ENCODE data around the gene LAMTOR3. TPM values are rescaled to one million over a fixed set of nuclear protein-coding genes. Genes with fewer than 3 reads are reported as not detected.

The LAMTOR3 gene
- total RNA-seq, 4 donors from 2014 or later: 36.0 to 61.0 (median 49.9) TPM

GRCh38 chr4:99885063-99885664 lies 9.1 kb downstream of the LAMTOR3 start:
- 68 to 72% methylated on average over 2 of the region's 2 CpGs for WGBS, 2 donors
- Histone ChIP-seq H3K4me1 (peaks cover 0 to 20% (median 0%) of the 10 kb centered on the region in 3 donors), H3K27me3 (no peaks in the 10 kb centered on the region), H3K9me3 (no peaks in the 10 kb centered on the region), H3K4me3 (no peak overlapping the region), H3K36me3 (peaks cover 0 to 82% (median 11%) of the 10 kb centered on the region in 3 donors), H3K27ac (no peak overlapping the region)
- TF ChIP-seq POLR2A (IDR thresholded peaks at IDR 0.05) (no peak), CTCF (IDR thresholded peaks at IDR 0.05) (peak in 4 of 6 experiments; percentile 39 to 67 (median 48))
- no peak for DNase-seq
- intact Hi-C loops (cut with DNase I): no loop called here

GRCh38 chr4:99879458-99879857 lies 14.8 kb downstream of the LAMTOR3 start:
- TF ChIP-seq POLR2A (IDR thresholded peaks at IDR 0.05): no peak
- TF ChIP-seq CTCF (IDR thresholded peaks at IDR 0.05): no peak

GRCh38 chr4:99878604-99879003 lies 15.6 kb downstream of the LAMTOR3 start:
- H3K4me3 ChIP-seq: no peak overlapping the region
- no peaks in the 10 kb centered on the region for H3K9me3 ChIP-seq
- TF ChIP-seq CTCF (IDR thresholded peaks at IDR 0.05): no peak
- TF ChIP-seq POLR2A (IDR thresholded peaks at IDR 0.05): no peak
- no peak overlapping the region for H3K27ac ChIP-seq
- peaks cover 0 to 27% (median 0%) of the 10 kb centered on the region in 3 donors for H3K4me1 ChIP-seq
- H3K27me3 ChIP-seq: no peaks in the 10 kb centered on the region
- no peak for DNase-seq
- H3K36me3 ChIP-seq: peaks cover 0 to 78% (median 15%) of the 10 kb centered on the region in 3 donors
- intact Hi-C loops (cut with DNase I): loop anchor here (10.0 kb wide), 1 partner anchor 64 kb away; the partner anchor contains the start of gene DAPP1

More at GRCh38 chr4:99879458-99879857, 14.8 kb downstream of the LAMTOR3 start:
- no peaks in the 10 kb centered on the region for H3K27me3 ChIP-seq
- DNase-seq: no peak
- intact Hi-C loops (cut with DNase I): loop anchor here (10.0 kb wide), 1 partner anchor 65 kb away; the partner anchor contains the start of gene DAPP1
- no peak overlapping the region for H3K27ac ChIP-seq
- H3K4me3 ChIP-seq: no peak overlapping the region
- peaks cover 0 to 25% (median 0%) of the 10 kb centered on the region in 3 donors for H3K4me1 ChIP-seq
- H3K36me3 ChIP-seq: peaks cover 0 to 86% (median 15%) of the 10 kb centered on the region in 3 donors
- H3K9me3 ChIP-seq: no peaks in the 10 kb centered on the region
- WGBS, 2 donors: 50 to 61% methylated on average over 3 of the region's 3 CpGs

GRCh38 chr4:99876946-99877345 lies 17.3 kb downstream of the LAMTOR3 start:
- Histone ChIP-seq H3K4me3 (no peak overlapping the region), H3K27ac (peak overlapping the region in 1 of 4 donors; percentile 38), H3K4me1 (peaks cover 0 to 27% (median 0%) of the 10 kb centered on the region in 3 donors), H3K9me3 (no peaks in the 10 kb centered on the region), H3K36me3 (peaks cover 0 to 61% (median 15%) of the 10 kb centered on the region in 3 donors), H3K27me3 (no peaks in the 10 kb centered on the region)
- no peak for DNase-seq
- WGBS, 2 donors: 64 to 87% methylated on average over 3 of the region's 3 CpGs
- intact Hi-C loops (cut with DNase I): loop anchor here (10.0 kb wide), 1 partner anchor 62 kb away; the partner anchor contains the start of gene DAPP1
- TF ChIP-seq POLR2A (IDR thresholded peaks at IDR 0.05): no peak
- TF ChIP-seq CTCF (IDR thresholded peaks at IDR 0.05): no peak

GRCh38 chr4:99875071-99875470 lies 19.2 kb downstream of the LAMTOR3 start:
- intact Hi-C loops (cut with DNase I): loop anchor here (10.0 kb wide), 1 partner anchor 60 kb away; the partner anchor contains the start of gene DAPP1
- Histone ChIP-seq H3K9me3 (no peaks in the 10 kb centered on the region), H3K4me1 (peaks cover 0 to 27% (median 0%) of the 10 kb centered on the region in 3 donors), H3K4me3 (no peak overlapping the region), H3K36me3 (peaks cover 0 to 51% (median 3%) of the 10 kb centered on the region in 3 donors), H3K27ac (no peak overlapping the region), H3K27me3 (no peaks in the 10 kb centered on the region)
- DNase-seq: no peak
- TF ChIP-seq POLR2A (IDR thresholded peaks at IDR 0.05) (no peak), CTCF (IDR thresholded peaks at IDR 0.05) (no peak)
